Measurements from ENCODE around the gene TMED1. TPM values are rescaled to one million over a fixed set of nuclear protein-coding genes. Genes with fewer than 3 reads are reported as not detected.
"Not testable (repeated sequence)": the region's sequence is repeated elsewhere in the genome, so short reads cannot be mapped to it uniquely, and the experiment has no call there.

Gene TMED1
- total RNA-seq, 1 donor from 2014 or later = 57.3 TPM

DNA sequence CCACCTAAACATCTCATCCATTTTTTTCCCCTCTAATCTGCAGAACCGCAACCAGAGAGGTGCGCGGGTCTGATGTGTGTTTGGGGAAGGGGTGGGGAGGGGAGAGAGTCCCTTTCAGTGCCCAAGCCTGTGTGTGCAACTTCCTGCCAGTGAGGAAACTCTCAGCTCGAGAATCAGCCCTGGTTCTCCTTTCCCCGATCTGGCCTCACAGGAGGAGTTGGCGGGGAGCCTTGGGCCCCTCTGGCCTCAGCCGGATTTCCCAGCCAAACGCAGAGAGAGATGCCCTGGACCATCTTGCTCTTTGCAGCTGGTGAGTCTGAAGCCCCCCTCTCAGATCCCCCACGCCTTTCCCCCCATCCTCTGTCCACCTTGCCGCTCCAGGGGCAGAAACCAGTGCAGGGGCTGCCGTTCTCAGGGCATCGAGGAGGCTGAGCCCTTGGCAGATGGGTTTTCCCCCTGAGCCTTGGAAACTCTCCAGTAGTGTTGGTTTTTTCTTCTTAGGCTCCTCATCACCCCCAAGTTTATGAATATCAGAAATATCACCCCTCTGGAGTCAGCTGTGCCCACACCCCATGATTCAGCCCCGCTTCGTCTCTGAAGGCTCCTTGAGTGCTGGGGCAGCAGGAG lies 12.3 kb upstream of the TMED1 start, which contains the start of gene C19orf38:
Gene C19orf38, plus strand, starts transcription at position 186 of the 627 bp plus-strand sequence. Its CDS starts 94 bp downstream, at position 280.
- TF ChIP-seq, protein P1, sequence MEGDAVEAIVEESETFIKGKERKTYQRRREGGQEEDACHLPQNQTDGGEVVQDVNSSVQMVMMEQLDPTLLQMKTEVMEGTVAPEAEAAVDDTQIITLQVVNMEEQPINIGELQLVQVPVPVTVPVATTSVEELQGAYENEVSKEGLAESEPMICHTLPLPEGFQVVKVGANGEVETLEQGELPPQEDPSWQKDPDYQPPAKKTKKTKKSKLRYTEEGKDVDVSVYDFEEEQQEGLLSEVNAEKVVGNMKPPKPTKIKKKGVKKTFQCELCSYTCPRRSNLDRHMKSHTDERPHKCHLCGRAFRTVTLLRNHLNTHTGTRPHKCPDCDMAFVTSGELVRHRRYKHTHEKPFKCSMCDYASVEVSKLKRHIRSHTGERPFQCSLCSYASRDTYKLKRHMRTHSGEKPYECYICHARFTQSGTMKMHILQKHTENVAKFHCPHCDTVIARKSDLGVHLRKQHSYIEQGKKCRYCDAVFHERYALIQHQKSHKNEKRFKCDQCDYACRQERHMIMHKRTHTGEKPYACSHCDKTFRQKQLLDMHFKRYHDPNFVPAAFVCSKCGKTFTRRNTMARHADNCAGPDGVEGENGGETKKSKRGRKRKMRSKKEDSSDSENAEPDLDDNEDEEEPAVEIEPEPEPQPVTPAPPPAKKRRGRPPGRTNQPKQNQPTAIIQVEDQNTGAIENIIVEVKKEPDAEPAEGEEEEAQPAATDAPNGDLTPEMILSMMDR (conservative IDR thresholded peaks at IDR 0.05; ENCODE audit: low read depth, low read length) = no peak
- no peak for DNase-seq (ENCODE audit: low read depth)
- no peak within 1 kb of the TSS for H3K4me3 ChIP-seq (ENCODE audit: low read depth, low read length)

DNA sequence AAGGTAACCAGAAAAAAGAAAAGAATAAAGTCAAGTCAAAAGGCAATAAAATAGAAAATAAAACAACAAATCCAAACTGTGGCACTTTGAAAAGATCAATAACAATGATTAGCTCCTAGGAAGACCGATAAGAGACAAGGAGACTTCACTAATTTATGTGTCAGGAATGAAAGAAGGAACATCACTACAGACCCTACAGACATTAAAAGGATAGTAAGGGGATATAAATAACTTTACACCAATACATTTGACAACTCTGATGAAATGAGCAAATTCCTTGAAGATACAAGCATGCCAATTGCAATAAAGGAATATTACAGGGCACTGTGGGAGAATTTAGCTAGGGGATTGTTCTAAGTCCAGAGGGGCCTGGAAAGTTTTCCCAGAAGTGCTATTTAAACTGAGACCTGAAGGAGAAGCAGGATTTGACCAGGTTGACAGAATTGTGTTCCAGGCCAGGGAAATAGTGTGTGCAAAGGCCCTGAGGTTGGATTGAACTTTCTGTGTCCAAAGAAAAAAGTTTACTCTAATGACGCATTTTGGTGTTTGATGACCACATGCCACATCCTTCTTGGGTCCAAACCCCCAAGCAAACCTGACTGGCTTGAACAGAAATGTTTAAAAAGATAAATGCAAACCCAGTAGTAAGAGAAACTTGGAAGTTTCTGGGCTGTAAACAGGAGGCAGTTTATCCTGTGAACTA lies 10.6 kb upstream of the TMED1 start:
- no peak for DNase-seq (ENCODE audit: low read depth)
- H3K4me3 ChIP-seq (ENCODE audit: low read depth, low read length) = no peak overlapping the region
- TF ChIP-seq, protein P1 (conservative IDR thresholded peaks at IDR 0.05; ENCODE audit: low read depth, low read length) = no peak

DNA sequence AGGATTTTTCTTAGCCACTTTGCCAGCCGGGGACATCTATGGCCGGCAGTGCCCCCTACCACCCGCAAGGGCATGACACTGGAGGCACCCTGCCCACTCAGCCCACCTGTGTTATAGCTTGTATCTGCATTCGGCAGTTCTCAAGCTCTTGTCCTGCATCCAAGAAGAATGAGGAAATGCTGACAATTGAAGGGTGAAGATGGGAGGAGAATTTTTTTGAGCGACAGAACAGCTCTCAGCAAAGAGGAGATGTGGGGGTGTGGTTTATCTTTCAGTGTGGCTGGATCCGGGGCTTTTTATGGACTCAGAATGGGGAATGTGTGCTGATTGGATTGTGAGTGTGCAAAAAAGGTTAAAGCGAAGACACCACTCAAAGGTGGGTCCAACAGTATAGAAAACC lies 6.8 kb upstream of the TMED1 start:
- TF ChIP-seq, protein P1 (conservative IDR thresholded peaks at IDR 0.05; ENCODE audit: low read depth, low read length) = no peak

DNA sequence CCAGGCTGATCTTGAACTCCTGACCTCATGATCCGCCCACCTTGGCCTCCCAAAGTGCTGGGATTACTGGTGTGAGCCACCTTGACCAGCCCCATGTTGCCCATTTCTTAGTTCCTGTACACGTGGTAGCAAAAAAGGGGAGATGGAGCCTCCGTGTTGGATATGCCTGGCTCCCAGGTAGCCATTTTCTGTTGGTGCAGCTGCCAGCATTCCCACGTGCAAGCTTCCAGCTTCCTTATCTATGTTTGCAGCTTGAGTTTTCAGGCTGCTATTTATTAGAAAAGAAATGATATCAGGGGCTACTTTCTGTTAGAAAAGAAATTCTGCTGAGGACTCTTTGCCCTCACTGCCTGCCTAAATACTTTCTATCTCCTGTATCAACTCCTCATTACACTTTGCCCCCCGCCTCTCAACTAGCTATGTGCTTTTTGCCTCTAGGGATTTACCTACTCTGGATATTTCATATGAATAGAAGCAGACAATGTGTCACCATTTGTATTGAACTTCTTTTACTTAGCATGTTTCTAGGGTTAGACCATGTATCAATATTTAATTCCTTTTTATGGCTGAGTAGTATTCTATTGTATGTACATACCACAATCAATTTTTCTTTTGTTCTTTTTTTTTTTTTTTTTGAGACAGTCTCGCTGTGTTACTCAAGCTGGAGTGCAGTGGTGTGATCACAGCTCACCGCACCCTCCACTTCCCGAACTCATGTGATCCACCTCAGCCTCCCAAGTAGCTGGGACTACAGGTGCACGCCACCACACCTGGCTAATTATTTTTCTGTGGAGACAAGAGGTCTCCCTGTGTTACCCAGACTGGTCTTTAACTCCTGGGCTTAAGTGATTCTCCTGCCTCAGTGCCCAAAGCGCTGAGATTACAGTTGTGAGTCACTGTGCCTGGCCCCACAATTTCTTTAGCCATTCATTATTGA lies 3.4 kb upstream of the TMED1 start:
- H3K4me3 ChIP-seq (ENCODE audit: low read depth, low read length) = no peak overlapping the region
- TF ChIP-seq, protein P1 (conservative IDR thresholded peaks at IDR 0.05; ENCODE audit: low read depth, low read length) = no peak
- DNase-seq (ENCODE audit: low read depth) = no peak

More for the DNA sequence above, 6.8 kb upstream of the TMED1 start:
- H3K4me3 ChIP-seq (ENCODE audit: low read depth, low read length) = no peak overlapping the region
- DNase-seq (ENCODE audit: low read depth) = no peak

DNA sequence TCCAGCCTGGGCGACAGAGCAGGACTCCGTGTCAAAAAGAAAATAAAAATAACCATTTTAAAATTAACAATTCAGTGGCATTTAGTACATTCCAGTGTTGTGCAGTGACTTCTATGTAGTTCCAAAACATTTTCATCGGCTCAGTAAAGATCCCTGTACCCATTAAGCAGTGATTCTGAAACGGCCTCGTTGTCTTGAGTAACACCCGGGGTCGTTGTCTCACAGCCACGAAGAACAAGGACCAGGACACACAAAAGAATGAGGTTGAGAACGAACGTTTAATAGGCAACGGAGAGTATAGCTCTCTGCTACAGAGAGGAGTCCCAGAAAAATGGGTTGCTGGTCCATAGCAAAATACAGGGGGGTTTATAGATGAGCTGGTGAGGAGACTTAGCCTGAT lies 2.4 kb upstream of the TMED1 start:
- TF ChIP-seq, protein P1 (conservative IDR thresholded peaks at IDR 0.05; ENCODE audit: low read depth, low read length) = no peak
- no peak overlapping the region for H3K4me3 ChIP-seq (ENCODE audit: low read depth, low read length)
- no peak for DNase-seq (ENCODE audit: low read depth)

DNA sequence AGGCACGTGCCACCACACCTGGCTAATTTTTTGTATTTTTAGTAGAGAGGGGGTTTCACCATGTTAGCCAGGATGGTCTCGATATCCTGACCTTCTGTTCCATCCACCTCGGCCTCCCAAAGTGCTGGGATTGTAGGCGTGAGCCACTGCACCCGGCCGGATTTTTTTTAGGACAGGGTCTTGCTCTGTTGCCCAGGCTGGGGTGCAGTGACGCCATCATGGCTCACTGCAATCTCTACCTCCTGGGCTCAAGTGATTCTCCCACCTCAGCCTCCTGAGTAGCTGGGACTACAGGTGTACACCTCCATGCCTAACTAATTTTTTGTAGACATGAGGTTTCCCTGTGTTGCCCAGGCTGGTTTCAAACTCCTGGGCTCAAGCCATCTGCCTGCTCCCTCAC lies 1.6 kb upstream of the TMED1 start:
- H3K4me3 ChIP-seq (ENCODE audit: low read depth, low read length); DNase-seq (ENCODE audit: low read depth): not testable (repeated sequence)

Measured in epithelial cell of proximal tubule (primary cell).